HG03095 (cell line): Measurements from ENCODE around the gene ZNF423.
"Not testable (repeated sequence)": the region's sequence is repeated elsewhere in the genome, so short reads cannot be mapped to it uniquely, and the experiment has no call there.

Experiments
- ATAC-seq: cut with Tn5 transposase; IDR thresholded peaks from one replicate; pipeline ENCODE4 v1.9.1; 2021; ENCODE audit warnings: moderate library complexity; ENCODE audit not compliant: unreplicated experiment

The ZNF423 gene

GRCh38 chr16:49523435-49524159, 332.3 kb downstream of the ZNF423 start:
- no peak for ATAC-seq

GRCh38 chr16:49521734-49522325, 334.1 kb downstream of the ZNF423 start:
- ATAC-seq, result no peak

- no peak for ATAC-seq
Measured at GRCh38 chr16:49520492-49521038, 335.3 kb downstream of the ZNF423 start.

- ATAC-seq, result no peak
Measured at GRCh38 chr16:49519741-49520140, 336.2 kb downstream of the ZNF423 start.

GRCh38 chr16:49519008-49519656, 336.8 kb downstream of the ZNF423 start:
- ATAC-seq, result no peak

- no peak for ATAC-seq
Measured at GRCh38 chr16:49516382-49517036, 339.4 kb downstream of the ZNF423 start.

- ATAC-seq, result no peak
Measured at GRCh38 chr16:49515861-49516260, 340.1 kb downstream of the ZNF423 start.

GRCh38 chr16:49515016-49515565, 340.8 kb downstream of the ZNF423 start:
- no peak for ATAC-seq

- no peak for ATAC-seq
Measured at GRCh38 chr16:49514073-49514980, 341.6 kb downstream of the ZNF423 start.

- no peak for ATAC-seq
Measured at GRCh38 chr16:49513040-49513439, 342.9 kb downstream of the ZNF423 start.

GRCh38 chr16:49510654-49511305, 345.1 kb downstream of the ZNF423 start:
- ATAC-seq, result no peak

GRCh38 chr16:49510141-49510540, 345.8 kb downstream of the ZNF423 start:
- no peak for ATAC-seq

- not testable (repeated sequence) for ATAC-seq
Measured at GRCh38 chr16:49506058-49507013, 349.6 kb downstream of the ZNF423 start.

- no peak for ATAC-seq
Measured at GRCh38 chr16:49505556-49505955, 350.4 kb downstream of the ZNF423 start.

GRCh38 chr16:49504626-49505025, 351.3 kb downstream of the ZNF423 start:
- ATAC-seq, result no peak

- ATAC-seq, result no peak
Measured at GRCh38 chr16:49504023-49504364, 351.9 kb downstream of the ZNF423 start.

- peak; percentile 74 for ATAC-seq
Measured at GRCh38 chr16:49503256-49504022, 352.5 kb downstream of the ZNF423 start.
